Omental fat pad (tissue), 4 donors: ENCODE measurements around the gene ZNF648. TPM values are rescaled to one million over a fixed set of nuclear protein-coding genes. Genes with fewer than 3 reads are reported as not detected.

Experiments
- ATAC-seq: fragments of 150-250 bp; one replicate; pipeline ENCODE4 v1.9.1; 2016; ENCODE audit warnings: mild to moderate bottlenecking, moderate library complexity; ENCODE audit not compliant: low FRiP score
- DNase-seq: peaks from one replicate; pipeline ENCODE4 v3.0.0-alpha.2; 2019; ENCODE audit warnings: low spot score
- total RNA-seq, 4 donors: library from RNA; depleted of rRNA; stranded (reverse); fragments of >200 nt; gene quantifications; one replicate each; pipeline ENCODE4 v1.1.0, GENCODE V29; 2016
- TF ChIP-seq, protein P1 (sequence below), 3 donors: fragments of 450-650 bp; IDR thresholded peaks; one replicate each; pipeline ENCODE4 v1.5.1; 2016 to 2017; ENCODE audit warnings: antibody characterized with exemption in 3 of 3, mild to moderate bottlenecking in 3 of 3, moderate library complexity in 2 of 3

ZNF648 gene, protein sequence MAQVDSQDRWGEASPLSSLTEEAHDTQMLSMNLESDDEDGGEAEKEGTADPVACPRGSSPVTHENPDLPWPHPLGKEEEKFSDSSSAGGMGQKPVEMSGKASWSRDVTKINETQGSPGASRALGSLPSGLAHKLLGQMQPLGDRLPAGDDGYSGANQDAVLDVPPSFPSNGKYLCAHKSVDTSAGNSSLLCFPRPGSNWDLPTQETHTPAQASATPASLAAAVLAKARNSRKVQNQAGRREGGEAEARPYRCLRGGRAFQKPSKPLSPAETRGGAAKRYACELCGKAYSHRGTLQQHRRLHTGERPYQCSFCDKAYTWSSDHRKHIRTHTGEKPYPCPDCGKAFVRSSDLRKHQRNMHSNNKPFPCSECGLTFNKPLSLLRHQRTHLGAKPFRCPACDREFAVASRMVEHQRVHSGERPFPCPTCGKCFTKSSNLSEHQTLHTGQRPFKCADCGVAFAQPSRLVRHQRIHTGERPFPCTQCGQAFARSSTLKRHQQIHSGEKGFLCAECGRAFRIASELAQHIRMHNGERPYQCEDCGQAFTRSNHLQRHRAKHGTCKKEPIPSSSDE
- total RNA-seq, result not detected

DNA sequence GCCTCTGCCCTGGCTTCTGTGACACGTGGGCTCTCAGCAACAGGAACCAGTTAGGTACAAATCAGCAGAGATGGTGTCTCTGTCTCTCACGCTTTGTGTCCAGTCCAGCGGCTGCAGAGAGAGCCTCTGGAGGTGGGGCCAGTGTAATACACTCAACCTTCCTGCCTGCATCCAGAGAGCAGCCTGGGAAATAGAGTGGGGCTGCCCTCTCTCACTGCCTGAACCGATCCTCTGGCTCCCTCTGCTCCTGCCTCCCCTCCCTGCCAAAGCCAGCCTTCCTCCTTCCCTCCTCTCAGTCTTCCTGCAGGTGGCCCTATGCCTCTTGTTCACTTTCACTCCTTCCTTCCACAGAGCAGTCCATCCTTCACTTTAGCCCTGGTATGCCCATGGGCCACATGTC, at the start of gene ZNF648:
TSS of gene ZNF648 (minus strand) at position 119 of the 400 bp plus-strand sequence. CDS start 3,702 bp downstream, outside the sequence.
- ATAC-seq, result no peak
- TF ChIP-seq, protein P1, sequence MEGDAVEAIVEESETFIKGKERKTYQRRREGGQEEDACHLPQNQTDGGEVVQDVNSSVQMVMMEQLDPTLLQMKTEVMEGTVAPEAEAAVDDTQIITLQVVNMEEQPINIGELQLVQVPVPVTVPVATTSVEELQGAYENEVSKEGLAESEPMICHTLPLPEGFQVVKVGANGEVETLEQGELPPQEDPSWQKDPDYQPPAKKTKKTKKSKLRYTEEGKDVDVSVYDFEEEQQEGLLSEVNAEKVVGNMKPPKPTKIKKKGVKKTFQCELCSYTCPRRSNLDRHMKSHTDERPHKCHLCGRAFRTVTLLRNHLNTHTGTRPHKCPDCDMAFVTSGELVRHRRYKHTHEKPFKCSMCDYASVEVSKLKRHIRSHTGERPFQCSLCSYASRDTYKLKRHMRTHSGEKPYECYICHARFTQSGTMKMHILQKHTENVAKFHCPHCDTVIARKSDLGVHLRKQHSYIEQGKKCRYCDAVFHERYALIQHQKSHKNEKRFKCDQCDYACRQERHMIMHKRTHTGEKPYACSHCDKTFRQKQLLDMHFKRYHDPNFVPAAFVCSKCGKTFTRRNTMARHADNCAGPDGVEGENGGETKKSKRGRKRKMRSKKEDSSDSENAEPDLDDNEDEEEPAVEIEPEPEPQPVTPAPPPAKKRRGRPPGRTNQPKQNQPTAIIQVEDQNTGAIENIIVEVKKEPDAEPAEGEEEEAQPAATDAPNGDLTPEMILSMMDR (IDR thresholded peaks at IDR 0.05), result no peak

DNA sequence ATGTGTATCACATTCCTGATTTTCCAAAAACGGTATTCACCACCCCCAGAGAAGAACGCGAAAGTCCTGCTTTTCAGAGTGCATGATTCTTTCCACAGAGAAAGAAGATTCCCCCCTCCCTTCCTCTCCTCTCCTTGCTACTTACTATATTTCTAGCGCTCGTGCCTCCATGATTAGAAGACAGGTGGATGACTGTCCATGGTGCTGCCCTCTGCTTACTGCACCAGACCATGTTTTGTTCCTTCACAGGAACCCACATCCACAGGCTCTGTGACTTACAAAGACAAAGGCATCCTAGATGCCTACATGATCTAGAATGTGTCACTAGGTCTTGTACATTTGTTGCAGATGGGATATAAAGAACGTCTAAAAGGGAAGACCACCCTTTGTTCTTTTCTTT, 49.1 kb upstream of the ZNF648 start:
- TF ChIP-seq, protein P1 (IDR thresholded peaks at IDR 0.05), result no peak
- DNase-seq (no peak), ATAC-seq (no peak)

More for the DNA sequence above, at the start of gene ZNF648:
- no peak for DNase-seq

DNA sequence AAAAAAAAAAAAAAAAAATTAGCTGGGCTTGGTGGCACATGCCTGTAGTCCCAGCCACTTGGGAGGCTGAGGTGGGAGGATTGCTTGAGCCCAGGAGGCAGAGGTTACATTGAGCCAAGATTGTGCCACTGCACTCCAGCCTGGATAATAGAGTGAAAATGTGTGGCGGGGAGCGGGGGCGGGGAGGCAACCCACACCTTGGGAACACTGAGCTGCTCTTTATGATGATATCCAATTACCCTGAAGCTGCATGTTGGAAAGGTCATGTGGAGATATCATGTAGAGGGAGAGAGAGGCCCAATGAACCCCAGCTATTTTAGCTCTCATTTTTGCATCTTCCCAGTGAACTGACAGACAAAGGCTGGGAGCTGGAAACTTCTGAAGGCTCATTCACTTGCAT, 48.3 kb upstream of the ZNF648 start:
- DNase-seq (no peak), ATAC-seq (no peak)
- TF ChIP-seq, protein P1 (IDR thresholded peaks at IDR 0.05), result no peak

DNA sequence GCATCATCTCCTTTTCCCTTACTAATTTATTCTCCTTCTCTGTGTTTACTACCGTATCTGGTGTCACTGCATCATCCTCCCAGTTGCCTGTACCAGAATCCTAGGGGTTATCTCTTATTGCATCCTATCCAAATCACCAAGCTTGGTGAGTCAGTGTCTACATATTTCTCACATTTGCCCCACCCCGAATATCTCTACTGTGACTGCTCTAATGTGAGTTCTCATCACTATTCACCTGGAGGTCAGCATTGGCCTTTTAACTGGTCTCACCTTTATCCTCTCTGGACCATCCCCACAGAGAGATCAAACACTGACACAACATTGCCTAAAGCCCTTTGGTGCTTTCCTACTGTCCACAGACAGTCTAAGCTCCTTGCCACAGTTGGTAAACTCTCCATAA, 45.7 kb upstream of the ZNF648 start:
- ATAC-seq, result no peak
- DNase-seq, result no peak
- TF ChIP-seq, protein P1 (IDR thresholded peaks at IDR 0.05), result no peak

GRCh38 chr1:182102043-182102416, 40.5 kb upstream of the ZNF648 start:
- TF ChIP-seq, protein P1 (IDR thresholded peaks at IDR 0.05), result no peak
- ATAC-seq, result no peak
- no peak for DNase-seq

DNA sequence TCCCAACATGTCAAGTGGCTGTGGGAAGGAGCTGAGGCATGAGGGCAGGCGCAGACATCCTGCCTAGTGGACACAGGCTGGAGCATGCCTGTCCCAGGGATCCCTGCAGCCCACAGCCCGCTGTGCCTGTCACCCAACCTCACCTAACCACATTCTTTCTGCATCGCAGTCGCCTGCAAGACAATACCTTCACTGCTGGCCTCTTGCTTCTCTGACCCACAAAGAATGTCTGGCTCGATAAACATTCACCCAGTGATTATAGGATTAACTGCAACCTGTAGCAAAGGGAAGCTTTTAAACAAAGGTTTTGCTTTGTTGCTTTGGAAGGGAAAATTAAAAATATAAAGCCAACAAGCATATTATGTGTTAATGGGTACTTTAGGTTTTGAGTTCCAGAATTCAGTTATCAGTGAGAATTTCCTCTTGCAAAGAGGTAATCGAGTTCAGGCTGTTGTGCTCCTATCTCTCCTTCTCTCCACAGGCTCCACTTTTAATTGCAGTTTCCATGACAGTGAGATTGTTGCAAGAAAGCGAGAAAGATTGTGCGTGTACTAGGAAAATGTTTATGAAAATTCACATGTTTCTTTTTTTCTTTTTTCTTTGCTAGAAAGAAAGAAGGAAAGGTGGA, 40.0 kb upstream of the ZNF648 start:
- DNase-seq (no peak), ATAC-seq (no peak)
- TF ChIP-seq, protein P1 (IDR thresholded peaks at IDR 0.05), result no peak
